GM12891 (cell line): ENCODE results near the gene DMC1.
A peak's percentile ranks its signal among the peaks of the same experiment; 100 is the strongest.
"Not testable (repeated sequence)": the region's sequence is repeated elsewhere in the genome, so short reads cannot be mapped to it uniquely, and the experiment has no call there.

Source experiments
- DNase-seq: peaks from one replicate; pipeline ENCODE4 v3.0.0; 2011; ENCODE audit warnings: low spot score; ENCODE audit not compliant: insufficient read length
- FAIRE-seq: peaks from 2 replicates; lab custom pipeline; 2011; peaks lifted over from hg19 to GRCh38; lab: Jason Lieb, UNC
- PAX5 ChIP-seq: IDR thresholded peaks from 2 replicates; pipeline ENCODE4 v1.6.1; 2011; ENCODE audit warnings: low read length, moderate library complexity, mild to moderate bottlenecking; ENCODE audit not compliant: insufficient read depth, severe bottlenecking
- POLR2A ChIP-seq: IDR thresholded peaks from 2 replicates; pipeline ENCODE4 v1.6.1; 2011; ENCODE audit warnings: low read depth, low read length, control low read depth
- POLR2AphosphoS5 ChIP-seq: IDR thresholded peaks from 2 replicates; pipeline ENCODE4 v1.6.1; 2011; ENCODE audit warnings: low read depth, low read length, control low read depth
- POU2F2 ChIP-seq: IDR thresholded peaks from 2 replicates; pipeline ENCODE4 v1.6.1; 2011; ENCODE audit warnings: low read depth, mild to moderate bottlenecking, control low read depth, low read length, moderate library complexity
- SPI1 ChIP-seq: IDR thresholded peaks from 2 replicates; pipeline ENCODE4 v1.6.1; 2011; ENCODE audit warnings: low read depth, low read length, control low read depth
- TAF1 ChIP-seq: IDR thresholded peaks from 2 replicates; pipeline ENCODE4 v1.6.1; 2011; ENCODE audit warnings: low read depth, low read length, control low read depth

Gene DMC1

DNA sequence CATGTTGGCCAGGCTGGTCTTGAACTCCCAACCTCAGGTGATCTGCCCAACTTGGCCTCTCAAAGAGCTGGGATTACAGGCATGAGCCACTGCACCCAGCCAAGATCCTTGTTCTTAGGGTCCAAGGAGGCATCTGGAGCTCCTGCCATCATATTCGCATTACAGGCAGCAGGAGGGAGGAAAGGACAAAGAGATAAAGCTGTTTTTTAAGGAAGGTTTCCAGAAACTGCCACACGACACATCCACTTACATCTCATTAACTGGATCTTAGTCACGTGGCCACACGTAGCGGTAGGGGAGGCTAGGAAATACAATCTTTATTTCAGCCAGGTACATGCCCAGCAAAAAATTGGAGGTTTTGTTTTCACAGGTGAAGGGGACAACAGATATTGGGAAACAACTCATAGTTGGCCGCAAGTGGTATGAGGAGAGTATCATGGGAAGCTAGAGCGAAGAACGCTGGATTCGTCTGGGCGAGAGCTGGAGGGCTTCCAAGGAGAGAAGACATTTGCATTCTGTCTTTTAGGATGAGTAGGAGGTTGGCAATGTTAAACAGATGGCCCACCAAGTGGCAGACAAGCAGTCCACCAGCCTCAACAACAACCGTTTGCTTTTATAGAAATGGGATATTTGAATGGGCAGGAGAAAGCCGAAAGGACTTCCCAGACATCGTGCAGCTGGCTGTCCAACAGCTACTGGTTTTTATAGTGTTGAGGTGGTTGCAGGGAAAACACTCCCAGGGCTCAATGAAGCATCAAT lies 39.2 kb upstream of the DMC1 start:
- no peak for DNase-seq
- TF ChIP-seq PAX5 = no peak
- TF ChIP-seq POU2F2 = no peak
- no peak for TF ChIP-seq TAF1
- TF ChIP-seq POLR2A = no peak
- no peak for TF ChIP-seq POLR2AphosphoS5
- no peak for TF ChIP-seq SPI1
- no peak for FAIRE-seq

DNA sequence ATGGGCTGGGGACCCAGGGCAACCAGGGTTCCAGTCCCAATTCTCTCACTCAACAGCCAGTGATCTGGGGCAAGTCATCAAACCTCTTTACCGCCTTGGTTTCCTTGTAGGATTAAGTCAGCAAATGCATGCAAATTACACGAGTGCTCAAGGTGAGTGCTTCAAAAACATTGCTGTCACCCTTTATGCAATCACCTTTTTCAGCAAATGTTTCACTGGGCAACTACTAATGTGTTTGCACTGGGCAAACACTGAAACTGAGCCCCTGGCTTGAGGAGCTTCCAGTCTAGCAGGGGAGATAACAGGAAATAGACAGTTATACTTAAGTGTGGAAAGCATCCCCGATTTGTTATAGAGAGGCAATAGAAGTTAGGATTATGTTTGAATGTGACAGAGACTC lies 37.7 kb upstream of the DMC1 start:
- TF ChIP-seq SPI1 (no peak), PAX5 (no peak), POU2F2 (no peak), POLR2A (no peak), POLR2AphosphoS5 (no peak), TAF1 (no peak)
- FAIRE-seq (peak; percentile 41), DNase-seq (no peak)

DNA sequence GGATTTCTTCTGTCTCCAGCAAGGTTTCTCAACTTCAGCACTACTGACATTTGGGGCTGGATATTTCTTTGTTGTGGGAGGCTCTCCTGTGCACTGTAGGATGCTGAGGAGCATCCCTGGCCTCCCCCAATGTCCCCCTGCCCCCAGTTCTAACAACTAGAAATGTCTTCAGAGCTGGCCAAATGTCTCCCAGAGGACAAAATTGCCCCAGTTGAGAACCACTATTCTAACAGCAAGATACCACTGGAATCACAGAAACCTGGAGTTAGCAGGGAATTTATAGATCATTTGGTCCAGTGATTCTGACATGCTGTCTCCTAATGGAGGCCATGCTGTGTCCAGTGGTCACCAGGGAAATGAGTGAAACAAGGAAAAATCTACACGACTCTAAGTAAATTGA lies 32.2 kb upstream of the DMC1 start:
- no peak for TF ChIP-seq SPI1
- no peak for TF ChIP-seq POLR2AphosphoS5
- DNase-seq (no peak), FAIRE-seq (no peak)

DNA sequence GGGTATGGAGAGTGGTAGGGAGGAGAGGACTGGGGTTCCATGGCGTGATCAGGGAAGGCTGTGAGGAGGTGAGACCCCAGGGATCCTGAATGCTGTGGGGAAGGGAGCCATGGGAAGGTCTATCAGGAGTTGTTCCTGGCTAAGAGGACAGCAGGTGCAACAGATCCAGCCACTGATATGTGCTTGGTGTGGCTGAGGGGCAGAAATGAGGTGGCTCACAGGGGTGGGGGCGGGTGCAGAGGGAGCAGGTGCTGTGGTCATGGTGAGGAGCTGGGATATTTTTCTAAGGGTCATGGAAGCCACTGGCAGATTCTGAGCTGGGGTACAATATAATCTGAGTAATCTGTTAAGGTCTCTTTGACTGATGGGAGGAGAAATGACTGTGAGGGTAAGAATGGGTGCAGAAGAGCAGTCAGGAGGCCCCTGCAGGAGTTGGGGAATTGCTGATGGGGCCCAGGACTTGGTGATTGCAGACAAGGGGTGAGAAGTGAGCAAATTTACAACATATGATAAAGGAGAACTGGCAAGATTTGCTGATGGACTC lies 31.3 kb upstream of the DMC1 start:
- TF ChIP-seq SPI1 = no peak
- TF ChIP-seq TAF1 = no peak
- no peak for TF ChIP-seq PAX5
- no peak for TF ChIP-seq POLR2A
- TF ChIP-seq POLR2AphosphoS5 = no peak
- TF ChIP-seq POU2F2 = no peak
- FAIRE-seq (no peak), DNase-seq (no peak)

DNA sequence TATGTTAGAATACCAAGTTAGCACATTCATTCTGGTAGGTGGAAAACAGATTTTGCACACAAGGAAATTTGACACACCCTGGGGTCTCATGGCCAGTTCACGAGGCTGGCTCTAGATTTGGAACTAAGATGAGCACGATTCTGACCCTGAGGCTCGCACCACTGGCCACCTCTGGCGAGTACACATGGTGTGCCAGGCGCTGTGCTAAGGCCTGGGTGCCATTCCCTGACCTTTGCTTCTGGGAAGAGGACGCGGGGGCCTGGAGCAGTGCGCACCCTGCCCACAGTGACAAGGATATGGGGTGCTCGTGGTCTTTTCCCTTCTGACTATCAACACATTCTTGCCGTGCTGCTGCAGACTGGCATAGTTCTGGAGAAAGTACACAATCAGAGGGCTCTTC lies 29.5 kb upstream of the DMC1 start:
- DNase-seq (no peak), FAIRE-seq (no peak)
- no peak for TF ChIP-seq POLR2AphosphoS5
- TF ChIP-seq POLR2A = no peak
- TF ChIP-seq POU2F2 = no peak
- no peak for TF ChIP-seq SPI1
- TF ChIP-seq PAX5 = no peak
- TF ChIP-seq TAF1 = no peak

DNA sequence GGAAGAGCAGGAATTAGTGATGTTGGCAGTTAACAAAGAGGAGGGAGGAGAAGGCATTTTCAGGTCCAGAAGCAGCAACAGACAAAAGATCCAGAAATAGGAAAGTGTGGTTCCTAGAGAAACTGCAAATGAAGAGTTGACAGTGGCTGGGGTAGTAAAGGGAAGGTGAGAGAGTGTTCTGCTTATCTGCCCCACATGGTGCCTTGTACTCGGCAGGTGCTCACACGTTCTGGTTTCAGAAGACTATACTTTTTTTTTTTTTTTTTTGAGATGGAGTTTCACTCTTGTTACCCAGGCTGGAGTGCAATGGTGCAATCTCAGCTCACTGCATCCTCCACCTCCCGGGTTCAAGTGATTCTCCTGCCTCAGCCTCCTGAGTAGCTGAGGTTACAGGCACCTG lies 12.9 kb upstream of the DMC1 start:
- FAIRE-seq, DNase-seq: not testable (repeated sequence)

DNA sequence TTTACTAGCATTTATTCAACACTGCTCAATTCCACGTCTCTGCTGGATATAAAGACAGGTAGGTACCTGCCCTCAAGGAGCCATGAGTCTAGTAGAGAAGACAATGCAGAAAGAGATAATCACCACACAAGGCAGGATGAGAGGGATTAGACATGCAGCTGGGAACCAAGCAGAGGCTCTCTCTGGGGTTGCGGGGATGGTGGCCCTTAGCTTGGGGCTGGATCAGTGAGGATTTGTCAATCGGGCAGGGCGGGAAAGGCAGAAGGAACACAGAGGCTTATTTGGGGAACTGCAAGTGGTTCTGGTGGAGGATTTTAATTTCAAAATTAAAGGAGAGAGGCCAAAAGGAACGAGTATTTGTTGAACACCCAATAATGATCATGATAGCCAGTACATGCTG lies 8.5 kb upstream of the DMC1 start:
- DNase-seq (no peak), FAIRE-seq (no peak)
- TF ChIP-seq PAX5 (no peak), TAF1 (no peak), POU2F2 (no peak), POLR2A (no peak), POLR2AphosphoS5 (no peak), SPI1 (no peak)

DNA sequence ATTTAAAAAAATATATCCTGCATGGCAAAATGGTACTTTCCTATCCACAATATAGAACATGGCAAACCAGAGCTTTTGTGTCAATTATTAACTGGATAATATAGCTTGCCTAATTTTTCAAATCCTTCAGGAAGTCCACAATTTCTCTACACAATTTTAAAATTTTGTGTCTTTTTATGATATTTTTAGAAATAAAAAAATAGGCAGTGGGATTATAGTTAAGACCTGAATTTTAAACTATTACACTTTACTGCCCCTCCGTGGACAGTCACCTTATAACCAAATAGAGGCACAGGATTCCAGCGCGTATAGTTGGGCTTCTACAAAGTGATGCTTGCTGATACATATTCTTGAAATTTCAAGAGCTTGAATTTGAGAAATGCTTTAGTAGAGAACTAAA lies 2.1 kb upstream of the DMC1 start:
- DNase-seq = peak; percentile 22
- no peak for TF ChIP-seq POLR2AphosphoS5
- no peak for TF ChIP-seq POLR2A
- no peak for TF ChIP-seq SPI1
- TF ChIP-seq TAF1 = no peak
- no peak for TF ChIP-seq POU2F2
- no peak for TF ChIP-seq PAX5
- FAIRE-seq = peak; percentile 52

DNA sequence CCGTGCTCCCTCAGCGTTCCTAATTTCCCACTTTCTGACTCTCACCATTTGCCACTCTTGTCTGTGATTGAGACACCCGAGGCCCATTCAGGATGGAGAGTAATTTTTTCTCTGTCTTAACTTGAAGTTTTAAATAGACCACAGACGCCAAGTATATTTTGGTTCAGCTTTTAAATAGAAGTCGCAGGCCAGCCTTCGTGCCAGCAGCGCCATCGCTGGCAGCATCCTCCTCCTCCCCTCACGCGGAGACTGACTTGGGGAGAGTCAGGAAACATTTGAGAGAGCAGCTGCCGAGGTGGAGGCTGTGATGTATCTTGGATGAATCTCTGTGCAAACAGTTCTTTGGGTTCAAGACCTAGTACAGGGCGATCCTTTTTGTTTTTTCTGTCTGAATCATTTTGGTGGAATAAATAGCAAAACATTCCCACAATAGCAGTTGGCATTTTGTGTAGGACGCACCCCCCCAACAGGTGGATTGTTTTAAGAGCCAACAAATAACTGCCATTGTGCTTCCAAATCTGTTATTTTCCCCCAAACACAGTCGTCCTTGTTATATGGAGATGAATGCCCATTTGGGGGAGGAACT lies 889 bp upstream of the DMC1 start:
- DNase-seq = peak; percentile 25
- FAIRE-seq = no peak
- no peak for TF ChIP-seq SPI1
- no peak for TF ChIP-seq POU2F2
- no peak for TF ChIP-seq PAX5
- no peak for TF ChIP-seq POLR2AphosphoS5
- no peak for TF ChIP-seq TAF1
- no peak for TF ChIP-seq POLR2A

DNA sequence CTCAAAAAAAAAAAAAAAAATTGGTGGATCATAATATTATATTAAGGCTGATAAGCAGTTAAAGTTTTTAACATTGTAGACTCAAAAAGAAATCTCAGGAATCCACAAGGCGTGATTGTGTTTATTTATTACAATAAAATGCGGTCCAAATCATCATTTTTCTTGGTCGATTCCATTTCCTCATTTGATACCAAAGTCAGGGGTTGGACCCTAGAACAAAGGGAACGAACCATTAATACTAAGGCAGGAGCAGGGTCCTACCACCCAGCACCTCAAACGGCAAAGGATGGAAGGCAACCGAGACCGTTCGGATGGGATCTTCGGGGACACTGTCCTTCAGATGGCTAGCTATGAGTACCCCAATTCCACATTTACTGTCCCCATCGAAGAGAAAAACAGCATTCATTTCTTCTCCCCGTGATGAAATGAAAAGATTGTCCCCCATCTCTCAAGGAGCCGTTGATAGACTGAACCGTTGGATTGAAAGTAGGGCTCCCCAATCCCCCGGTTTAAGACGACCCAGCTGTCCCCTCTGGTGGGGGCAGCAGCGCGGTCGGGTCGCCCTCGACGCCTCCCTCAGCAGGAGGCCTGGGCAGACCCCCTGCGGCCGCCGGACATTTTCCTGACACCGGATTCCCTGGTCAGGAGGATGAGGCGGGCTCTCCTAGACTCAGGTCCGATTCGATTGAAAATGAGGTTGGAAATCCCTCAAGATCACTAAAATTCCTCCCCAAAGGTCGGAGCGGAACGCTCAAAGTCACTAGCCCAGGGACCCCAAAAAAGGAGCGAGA lies 607 bp downstream of the DMC1 start:
- peak; percentile 15 for DNase-seq

More for the DNA sequence above, 607 bp downstream of the DMC1 start:
- FAIRE-seq = peak; percentile 50
- TF ChIP-seq SPI1 (0 out of 2 replicates have a peak, but pooled peaks have one; percentile 46), POLR2A (no peak)
